ENCODE data around the gene AUH. TPM values are rescaled to one million over a fixed set of nuclear protein-coding genes. Genes with fewer than 3 reads are reported as not detected.

AUH gene
- total and polyA plus RNA-seq, 2 donors from 2014 or later, result 31.6 to 63.5 TPM

GRCh38 chr9:91206806-91207205 lies 154.9 kb downstream of the AUH start:
- intact Hi-C loops (cut with DNase I), result no loop called here
- peaks cover 0 to 5% (median 0%) of the 10 kb centered on the region in 3 donors for H3K9me3 ChIP-seq (ENCODE audit: control insufficient read depth in 2 of 3, insufficient read depth in 1 of 3, low read length in 3 of 3)
- no peaks in the 10 kb centered on the region for H3K36me3 ChIP-seq (ENCODE audit: control insufficient read depth in 2 of 3, insufficient read depth in 3 of 3, low read length in 3 of 3)
- DNase-seq (no peak), FAIRE-seq (no peak)
- H3K4me3 ChIP-seq (ENCODE audit: low read length in 3 of 3), result no peak overlapping the region
- H3K27me3 ChIP-seq (ENCODE audit: control insufficient read depth, insufficient read depth, low read length), result no peaks in the 10 kb centered on the region
- H3K4me1 ChIP-seq (ENCODE audit: control insufficient read depth in 2 of 3, insufficient read depth in 2 of 3, low read depth in 1 of 3, low read length in 3 of 3), result peaks cover 0 to 29% (median 20%) of the 10 kb centered on the region in 3 donors
- no peak overlapping the region for H3K9ac ChIP-seq (ENCODE audit: low read length in 3 of 3)
- peak overlapping the region in 1 of 2 donors; percentile 95 for H3K27ac ChIP-seq (ENCODE audit: low read depth in 2 of 2, low read length in 2 of 2)
- TF ChIP-seq CTCF (IDR thresholded peaks at IDR 0.05; ENCODE audit: borderline replicate concordance, extremely low read depth, insufficient read depth), result no peak

GRCh38 chr9:91202736-91203283 lies 158.9 kb downstream of the AUH start:
- Histone ChIP-seq H3K4me3 (ENCODE audit: low read length in 3 of 3) (no peak overlapping the region), H3K9me3 (ENCODE audit: control insufficient read depth in 2 of 3, insufficient read depth in 1 of 3, low read length in 3 of 3) (peaks cover 0 to 5% (median 0%) of the 10 kb centered on the region in 3 donors), H3K36me3 (ENCODE audit: control insufficient read depth in 2 of 3, insufficient read depth in 3 of 3, low read length in 3 of 3) (no peaks in the 10 kb centered on the region), H3K27ac (ENCODE audit: low read depth in 2 of 2, low read length in 2 of 2) (no peak overlapping the region), H3K27me3 (ENCODE audit: control insufficient read depth, insufficient read depth, low read length) (no peaks in the 10 kb centered on the region), H3K4me1 (ENCODE audit: control insufficient read depth in 2 of 3, insufficient read depth in 2 of 3, low read depth in 1 of 3, low read length in 3 of 3) (peaks cover 0 to 16% (median 11%) of the 10 kb centered on the region in 3 donors), H3K9ac (ENCODE audit: low read length in 3 of 3) (no peak overlapping the region)
- no peak for FAIRE-seq
- no peak for DNase-seq
- intact Hi-C loops (cut with DNase I), result no loop called here
- TF ChIP-seq CTCF (IDR thresholded peaks at IDR 0.05; ENCODE audit: borderline replicate concordance, extremely low read depth, insufficient read depth), result no peak

- Histone ChIP-seq H3K27me3 (ENCODE audit: control insufficient read depth, insufficient read depth, low read length) (no peaks in the 10 kb centered on the region), H3K4me3 (ENCODE audit: low read length in 3 of 3) (no peak overlapping the region), H3K9ac (ENCODE audit: low read length in 3 of 3) (no peak overlapping the region), H3K9me3 (ENCODE audit: control insufficient read depth in 2 of 3, insufficient read depth in 1 of 3, low read length in 3 of 3) (peaks cover 0 to 5% (median 0%) of the 10 kb centered on the region in 3 donors), H3K4me1 (ENCODE audit: control insufficient read depth in 2 of 3, insufficient read depth in 2 of 3, low read depth in 1 of 3, low read length in 3 of 3) (peaks cover 11 to 29% (median 15%) of the 10 kb centered on the region in 3 donors), H3K27ac (ENCODE audit: low read depth in 2 of 2, low read length in 2 of 2) (no peak overlapping the region), H3K36me3 (ENCODE audit: control insufficient read depth in 2 of 3, insufficient read depth in 3 of 3, low read length in 3 of 3) (no peaks in the 10 kb centered on the region)
- intact Hi-C loops (cut with DNase I), result no loop called here
- TF ChIP-seq CTCF (IDR thresholded peaks at IDR 0.05; ENCODE audit: borderline replicate concordance, extremely low read depth, insufficient read depth), result no peak
- no peak for FAIRE-seq
- DNase-seq, result no peak
Observed at GRCh38 chr9:91200692-91201336, 160.9 kb downstream of the AUH start.

Data from kidney (tissue), 14 donors.